Measurements from ENCODE around the gene LRRC36. TPM values are rescaled to one million over a fixed set of nuclear protein-coding genes. Genes with fewer than 3 reads are reported as not detected.

Gene LRRC36
- total and polyA plus RNA-seq, 8 donors, result 0.37 to 33.0 (median 0.96) TPM; not detected in 4

GRCh38 chr16:67407176-67407787 is 80.7 kb downstream of the LRRC36 start:
- H3K27me3 ChIP-seq, result no peaks in the 10 kb centered on the region
- no peaks in the 10 kb centered on the region for H3K9me3 ChIP-seq
- TF ChIP-seq, protein P1, sequence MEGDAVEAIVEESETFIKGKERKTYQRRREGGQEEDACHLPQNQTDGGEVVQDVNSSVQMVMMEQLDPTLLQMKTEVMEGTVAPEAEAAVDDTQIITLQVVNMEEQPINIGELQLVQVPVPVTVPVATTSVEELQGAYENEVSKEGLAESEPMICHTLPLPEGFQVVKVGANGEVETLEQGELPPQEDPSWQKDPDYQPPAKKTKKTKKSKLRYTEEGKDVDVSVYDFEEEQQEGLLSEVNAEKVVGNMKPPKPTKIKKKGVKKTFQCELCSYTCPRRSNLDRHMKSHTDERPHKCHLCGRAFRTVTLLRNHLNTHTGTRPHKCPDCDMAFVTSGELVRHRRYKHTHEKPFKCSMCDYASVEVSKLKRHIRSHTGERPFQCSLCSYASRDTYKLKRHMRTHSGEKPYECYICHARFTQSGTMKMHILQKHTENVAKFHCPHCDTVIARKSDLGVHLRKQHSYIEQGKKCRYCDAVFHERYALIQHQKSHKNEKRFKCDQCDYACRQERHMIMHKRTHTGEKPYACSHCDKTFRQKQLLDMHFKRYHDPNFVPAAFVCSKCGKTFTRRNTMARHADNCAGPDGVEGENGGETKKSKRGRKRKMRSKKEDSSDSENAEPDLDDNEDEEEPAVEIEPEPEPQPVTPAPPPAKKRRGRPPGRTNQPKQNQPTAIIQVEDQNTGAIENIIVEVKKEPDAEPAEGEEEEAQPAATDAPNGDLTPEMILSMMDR (IDR thresholded peaks at IDR 0.05), result no peak
- TF ChIP-seq EP300 (IDR thresholded peaks at IDR 0.05) (no peak), POLR2AphosphoS5 (IDR thresholded peaks at IDR 0.05) (no peak)
- DNase-seq, result no peak
- intact Hi-C loops (cut with DNase I; ENCODE audit: low total_unique reads), result loop anchor here (10.0 kb wide), 1 partner anchor 142 kb away; no protein-coding TSS in a partner anchor
- peak overlapping the region; percentile 4 to 86 (median 74) for H3K27ac ChIP-seq
- WGBS, 5 donors, result 89 to 96% (median 91%) methylated on average over 7 of the region's 7 CpGs
- peaks cover 5 to 37% (median 28%) of the 10 kb centered on the region in 4 donors for H3K4me1 ChIP-seq
- no peak overlapping the region for H3K4me3 ChIP-seq
- H3K36me3 ChIP-seq, result peaks cover 0 to 4% (median 0%) of the 10 kb centered on the region in 4 donors

DNA sequence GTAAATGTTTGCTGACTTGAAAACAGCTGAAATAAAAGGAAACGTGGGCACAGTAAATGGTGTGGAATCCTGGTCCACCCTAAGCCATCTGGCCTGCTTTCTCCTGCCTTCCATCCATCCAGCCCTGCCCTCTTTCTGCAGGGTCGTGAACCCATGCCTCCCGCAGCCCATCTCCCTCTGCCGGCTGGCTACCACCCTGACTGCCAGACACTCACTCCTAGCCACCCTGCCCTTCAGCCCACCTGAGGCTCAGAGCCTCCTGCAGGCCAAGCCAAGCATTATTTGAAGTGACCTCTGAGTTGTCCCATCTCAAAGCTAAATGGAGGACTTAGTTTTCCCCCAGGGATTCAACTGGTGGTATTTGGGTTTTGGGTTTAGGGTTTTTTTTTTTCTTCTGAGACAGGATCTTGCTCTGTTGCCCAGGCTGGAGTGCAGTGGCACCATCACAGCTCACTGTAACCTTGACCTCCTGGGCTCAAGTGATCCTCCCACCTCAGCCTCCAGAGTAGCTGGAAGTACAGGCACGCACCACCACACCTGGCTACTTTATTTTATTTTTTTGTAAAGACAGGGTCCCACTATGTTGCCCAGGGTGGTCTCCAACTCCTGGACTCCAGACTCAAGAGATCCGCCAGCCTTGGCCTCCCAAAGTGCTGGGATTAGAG is 81.3 kb downstream of the LRRC36 start:
- H3K27ac ChIP-seq, result peak overlapping the region in 1 of 5 donors; percentile 73
- peaks cover 0 to 4% (median 0%) of the 10 kb centered on the region in 4 donors for H3K36me3 ChIP-seq
- intact Hi-C loops (cut with DNase I; ENCODE audit: low total_unique reads), result loop anchor here (10.0 kb wide), 1 partner anchor 143 kb away; no protein-coding TSS in a partner anchor
- H3K27me3 ChIP-seq, result no peaks in the 10 kb centered on the region
- DNase-seq, result no peak
- WGBS, 5 donors, result 74 to 89% (median 80%) methylated on average over 6 of the region's 6 CpGs
- H3K9me3 ChIP-seq, result no peaks in the 10 kb centered on the region
- no peak overlapping the region for H3K4me3 ChIP-seq
- TF ChIP-seq POLR2A (IDR thresholded peaks at IDR 0.05) (no peak), EP300 (IDR thresholded peaks at IDR 0.05) (no peak), POLR2AphosphoS5 (IDR thresholded peaks at IDR 0.05) (no peak)
- TF ChIP-seq, protein P1 (IDR thresholded peaks at IDR 0.05), result no peak
- peaks cover 5 to 36% (median 28%) of the 10 kb centered on the region in 4 donors for H3K4me1 ChIP-seq

DNA sequence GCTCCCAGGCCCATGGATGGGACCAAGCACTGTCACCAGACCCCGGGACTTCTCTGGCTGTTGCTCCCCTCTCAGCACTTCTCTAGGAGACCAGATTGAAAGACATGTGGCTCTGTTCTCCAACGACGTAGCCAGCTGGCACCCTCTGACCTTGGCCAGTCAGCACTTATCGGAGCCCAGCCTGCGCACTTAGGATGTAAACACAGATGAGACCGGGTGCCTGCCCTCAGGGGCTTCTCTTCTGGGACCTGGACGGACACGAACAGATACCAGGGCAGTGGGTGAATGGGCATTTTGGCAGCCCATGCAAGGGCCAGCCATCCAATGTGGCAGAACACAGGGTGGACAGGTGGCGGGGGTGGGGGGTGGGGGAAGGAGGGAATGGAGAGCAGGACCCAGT is 83.0 kb downstream of the LRRC36 start:
- Histone ChIP-seq H3K36me3 (peaks cover 0 to 4% (median 0%) of the 10 kb centered on the region in 4 donors), H3K27me3 (no peaks in the 10 kb centered on the region), H3K27ac (no peak overlapping the region), H3K4me1 (peaks cover 6 to 33% (median 22%) of the 10 kb centered on the region in 4 donors), H3K9me3 (no peaks in the 10 kb centered on the region), H3K4me3 (no peak overlapping the region)
- TF ChIP-seq EP300 (IDR thresholded peaks at IDR 0.05), result no peak
- no peak for TF ChIP-seq POLR2AphosphoS5 (IDR thresholded peaks at IDR 0.05)
- WGBS, 5 donors, result 84 to 94% (median 90%) methylated on average over 9 of the region's 9 CpGs
- DNase-seq, result no peak
- intact Hi-C loops (cut with DNase I; ENCODE audit: low total_unique reads), result loop anchor here (10.0 kb wide), 1 partner anchor 145 kb away; no protein-coding TSS in a partner anchor

- DNase-seq, result no peak
- no peak overlapping the region for H3K4me3 ChIP-seq
Observed at GRCh38 chr16:67411339-67411738, 84.7 kb downstream of the LRRC36 start.

More at GRCh38 chr16:67411339-67411738, 84.7 kb downstream of the LRRC36 start:
- no peaks in the 10 kb centered on the region for H3K9me3 ChIP-seq
- no peak overlapping the region for H3K27ac ChIP-seq
- intact Hi-C loops (cut with DNase I; ENCODE audit: low total_unique reads), result no loop called here
- peaks cover 0 to 4% (median 0%) of the 10 kb centered on the region in 4 donors for H3K36me3 ChIP-seq
- 81 to 90% (median 87%) methylated on average over 3 of the region's 3 CpGs for WGBS, 5 donors
- TF ChIP-seq EP300 (IDR thresholded peaks at IDR 0.05) (no peak), POLR2AphosphoS5 (IDR thresholded peaks at IDR 0.05) (no peak), POLR2A (IDR thresholded peaks at IDR 0.05) (no peak)
- TF ChIP-seq, protein P1 (IDR thresholded peaks at IDR 0.05), result no peak
- H3K27me3 ChIP-seq, result no peaks in the 10 kb centered on the region
- H3K4me1 ChIP-seq, result peaks cover 13 to 33% (median 28%) of the 10 kb centered on the region in 4 donors
